HepG2 (cell line): ENCODE results near the gene ABTB2. TPM values are rescaled to one million over a fixed set of nuclear protein-coding genes. Genes with fewer than 3 reads are reported as not detected.

Experiments
- CEBPZ ChIP-seq: IDR thresholded peaks from 2 replicates; pipeline ENCODE4 v1.6.1; 2012; ENCODE audit warnings: low read length, improper control_type of control experiment
- HDAC6 ChIP-seq: fragments of 200-600 bp; sonication (generic); IDR thresholded peaks from 2 replicates; pipeline ENCODE4 v1.7.0; 2017; ENCODE audit warnings: mild to moderate bottlenecking, antibody characterized with exemption, low read length, low read depth
- SSRP1 ChIP-seq: IDR thresholded peaks from 2 replicates; pipeline ENCODE4 v1.6.1; 2016; ENCODE audit warnings: control low read depth
- ZFAT ChIP-seq: sonication (generic); formaldehyde crosslinking; conservative IDR thresholded peaks from 2 replicates; pipeline ENCODE4 v1.8.1; 2023; ENCODE audit warnings: missing genetic modification reagents, inconsistent platforms
- ZNF597 ChIP-seq: sonication (generic); formaldehyde crosslinking; IDR thresholded peaks from 2 replicates; pipeline ENCODE4 v1.5.0; 2020; ENCODE audit warnings: missing genetic modification reagents
- ZNF891 ChIP-seq: sonication (generic); formaldehyde crosslinking; IDR thresholded peaks from 2 replicates; pipeline ENCODE4 v1.5.0; 2020; ENCODE audit warnings: mild to moderate bottlenecking, missing genetic modification reagents
- ZSCAN31 ChIP-seq: sonication (generic); formaldehyde crosslinking; IDR thresholded peaks from 2 replicates; pipeline ENCODE4 v1.5.0; 2020; ENCODE audit warnings: low read depth, mild to moderate bottlenecking, missing genetic modification reagents
- polyA plus RNA-seq, 8 experiments: library from polyadenylated mRNA; depleted of rRNA in 3 of 8; stranded (reverse) in 7 of 8; unstranded in 1 of 8; fragments of >200 nt; fragmentation: Illumina TruSeq in 4 of 8; extraction: Trizol in 4 of 8; gene quantifications; 2 replicates each; pipeline versions ENCODE4 v1.2.1 to v1.2.3, GENCODE V29; 2011 to 2016; ENCODE audit warnings: low read depth in 4 of 8, missing spikeins in 1 of 8, mixed read lengths in 1 of 8; ENCODE audit not compliant: insufficient read depth in 1 of 8
- total RNA-seq, 5 experiments: library from RNA; depleted of rRNA; stranded (reverse); fragments of >200 nt; fragmentation: Illumina TruSeq; extraction: Trizol; gene quantifications; 2 replicates each; pipeline ENCODE4 v1.2.3, GENCODE V29; 2016; ENCODE audit warnings: low read depth in 1 of 5
- TF ChIP-seq, protein P1 (sequence below): sonication (generic); formaldehyde crosslinking; IDR thresholded peaks from 2 replicates; pipeline ENCODE4 v1.4.0; 2020; ENCODE audit warnings: mild to moderate bottlenecking, missing genetic modification reagents, borderline replicate concordance

ABTB2 gene
- total and polyA plus RNA-seq, 2 of the 13 experiments (the other 11 are each of a cell fraction or from before 2014, with no cell fraction given) = 5.1 to 15.4 TPM

DNA sequence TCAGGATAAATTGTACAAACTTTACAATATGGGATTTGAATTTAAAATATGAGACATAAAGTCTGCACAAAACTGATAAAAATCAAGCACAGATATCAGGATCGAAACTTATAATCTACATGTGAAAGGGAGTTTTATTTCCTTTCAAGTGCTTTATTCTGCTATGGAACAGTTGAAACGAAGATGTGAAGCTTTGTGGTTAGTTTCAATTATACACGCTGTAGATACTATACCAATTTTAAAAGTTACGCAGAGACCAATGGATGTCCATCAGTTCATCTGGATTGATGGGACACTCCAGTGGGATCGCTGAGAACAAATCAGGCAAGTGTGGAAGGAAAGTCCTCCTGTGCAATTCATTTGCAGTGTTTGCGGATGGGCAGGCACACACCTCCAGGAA lies 46.5 kb upstream of the ABTB2 start (continued):
- TF ChIP-seq CEBPZ (no peak), ZFAT (CRISPR knock-in tag) (no peak), ZNF597 (no peak), ZNF891 (CRISPR knock-in tag) (no peak), HDAC6 (no peak), ZSCAN31 (CRISPR knock-in tag) (no peak), SSRP1 (CRISPR knock-in tag) (no peak)
- TF ChIP-seq, protein P1, sequence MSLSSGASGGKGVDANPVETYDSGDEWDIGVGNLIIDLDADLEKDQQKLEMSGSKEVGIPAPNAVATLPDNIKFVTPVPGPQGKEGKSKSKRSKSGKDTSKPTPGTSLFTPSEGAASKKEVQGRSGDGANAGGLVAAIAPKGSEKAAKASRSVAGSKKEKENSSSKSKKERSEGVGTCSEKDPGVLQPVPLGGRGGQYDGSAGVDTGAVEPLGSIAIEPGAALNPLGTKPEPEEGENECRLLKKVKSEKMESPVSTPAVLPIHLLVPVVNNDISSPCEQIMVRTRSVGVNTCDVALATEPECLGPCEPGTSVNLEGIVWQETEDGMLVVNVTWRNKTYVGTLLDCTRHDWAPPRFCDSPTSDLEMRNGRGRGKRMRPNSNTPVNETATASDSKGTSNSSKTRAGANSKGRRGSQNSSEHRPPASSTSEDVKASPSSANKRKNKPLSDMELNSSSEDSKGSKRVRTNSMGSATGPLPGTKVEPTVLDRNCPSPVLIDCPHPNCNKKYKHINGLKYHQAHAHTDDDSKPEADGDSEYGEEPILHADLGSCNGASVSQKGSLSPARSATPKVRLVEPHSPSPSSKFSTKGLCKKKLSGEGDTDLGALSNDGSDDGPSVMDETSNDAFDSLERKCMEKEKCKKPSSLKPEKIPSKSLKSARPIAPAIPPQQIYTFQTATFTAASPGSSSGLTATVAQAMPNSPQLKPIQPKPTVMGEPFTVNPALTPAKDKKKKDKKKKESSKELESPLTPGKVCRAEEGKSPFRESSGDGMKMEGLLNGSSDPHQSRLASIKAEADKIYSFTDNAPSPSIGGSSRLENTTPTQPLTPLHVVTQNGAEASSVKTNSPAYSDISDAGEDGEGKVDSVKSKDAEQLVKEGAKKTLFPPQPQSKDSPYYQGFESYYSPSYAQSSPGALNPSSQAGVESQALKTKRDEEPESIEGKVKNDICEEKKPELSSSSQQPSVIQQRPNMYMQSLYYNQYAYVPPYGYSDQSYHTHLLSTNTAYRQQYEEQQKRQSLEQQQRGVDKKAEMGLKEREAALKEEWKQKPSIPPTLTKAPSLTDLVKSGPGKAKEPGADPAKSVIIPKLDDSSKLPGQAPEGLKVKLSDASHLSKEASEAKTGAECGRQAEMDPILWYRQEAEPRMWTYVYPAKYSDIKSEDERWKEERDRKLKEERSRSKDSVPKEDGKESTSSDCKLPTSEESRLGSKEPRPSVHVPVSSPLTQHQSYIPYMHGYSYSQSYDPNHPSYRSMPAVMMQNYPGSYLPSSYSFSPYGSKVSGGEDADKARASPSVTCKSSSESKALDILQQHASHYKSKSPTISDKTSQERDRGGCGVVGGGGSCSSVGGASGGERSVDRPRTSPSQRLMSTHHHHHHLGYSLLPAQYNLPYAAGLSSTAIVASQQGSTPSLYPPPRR (CRISPR knock-in tag) = no peak
